HepG2 (cell line): ENCODE results near the gene TH. TPM values are rescaled to one million over a fixed set of nuclear protein-coding genes. Genes with fewer than 3 reads are reported as not detected.

Experiments used
- CHCHD3 ChIP-seq: sonication (generic); formaldehyde crosslinking; IDR thresholded peaks from 2 replicates; pipeline ENCODE4 v1.8.0; 2022; ENCODE audit warnings: mild to moderate bottlenecking, missing genetic modification reagents, moderate library complexity
- IRF9 ChIP-seq: sonication (generic); formaldehyde crosslinking; IDR thresholded peaks from 2 replicates; pipeline ENCODE4 v1.8.0; 2022; ENCODE audit warnings: missing genetic modification reagents, mild to moderate bottlenecking, borderline replicate concordance
- KLF12 ChIP-seq: sonication (generic); formaldehyde crosslinking; IDR thresholded peaks from 2 replicates; pipeline ENCODE4 v1.4.0; 2020; ENCODE audit warnings: missing genetic modification reagents, borderline replicate concordance
- KLF9 ChIP-seq: IDR thresholded peaks from 2 replicates; pipeline ENCODE4 v1.6.1; 2016; ENCODE audit warnings: low read depth
- MAFG ChIP-seq: sonication (generic); formaldehyde crosslinking; IDR thresholded peaks from 2 replicates; pipeline ENCODE4 v1.5.1; 2020; ENCODE audit warnings: mild to moderate bottlenecking, missing genetic modification reagents
- PAXIP1 ChIP-seq: sonication (generic); formaldehyde crosslinking; conservative IDR thresholded peaks from 2 replicates; pipeline ENCODE4 v1.4.0; 2020; ENCODE audit warnings: mild to moderate bottlenecking, missing genetic modification reagents, moderate library complexity
- SAP130 ChIP-seq: IDR thresholded peaks from 2 replicates; pipeline ENCODE4 v1.6.1; 2016; ENCODE audit warnings: low read depth
- SRSF1 ChIP-seq: fragments of 200-400 bp; formaldehyde crosslinking; optimal IDR thresholded peaks from 2 replicates; pipeline ENCODE3; 2017; ENCODE audit warnings: mild to moderate bottlenecking, low read depth, low read length, moderate library complexity
- THAP7 ChIP-seq: sonication (generic); formaldehyde crosslinking; IDR thresholded peaks from 2 replicates; pipeline ENCODE4 v1.8.1; 2023; ENCODE audit warnings: mild to moderate bottlenecking, missing genetic modification reagents
- TRIM24 ChIP-seq: sonication (generic); formaldehyde crosslinking; IDR thresholded peaks from 2 replicates; pipeline ENCODE4 v1.8.0; 2022; ENCODE audit warnings: mild to moderate bottlenecking, missing genetic modification reagents
- ZBTB39 ChIP-seq: sonication (generic); formaldehyde crosslinking; IDR thresholded peaks from 2 replicates; pipeline ENCODE4 v1.5.0; 2020; ENCODE audit warnings: missing genetic modification reagents
- ZNF17 ChIP-seq: sonication (generic); formaldehyde crosslinking; IDR thresholded peaks from 2 replicates; pipeline ENCODE4 v1.5.0; 2020; ENCODE audit warnings: mild to moderate bottlenecking, missing genetic modification reagents
- ZNF30 ChIP-seq: sonication (generic); formaldehyde crosslinking; IDR thresholded peaks from 2 replicates; pipeline ENCODE4 v1.5.0; 2020; ENCODE audit warnings: mild to moderate bottlenecking, missing genetic modification reagents
- ZNF484 ChIP-seq: sonication (generic); formaldehyde crosslinking; IDR thresholded peaks from 2 replicates; pipeline ENCODE4 v1.5.1; 2020; ENCODE audit warnings: mild to moderate bottlenecking, low read depth, missing genetic modification reagents, borderline replicate concordance
- ZNF598 ChIP-seq: sonication (generic); formaldehyde crosslinking; IDR thresholded peaks from 2 replicates; pipeline ENCODE4 v1.5.1; 2020; ENCODE audit warnings: mild to moderate bottlenecking, missing genetic modification reagents, borderline replicate concordance
- ZNF773 ChIP-seq: sonication (generic); formaldehyde crosslinking; IDR thresholded peaks from 2 replicates; pipeline ENCODE4 v1.4.0; 2020; ENCODE audit warnings: missing genetic modification reagents, borderline replicate concordance
- ZNF883 ChIP-seq: sonication (generic); formaldehyde crosslinking; IDR thresholded peaks from 2 replicates; pipeline ENCODE4 v1.5.1; 2020; ENCODE audit warnings: mild to moderate bottlenecking, missing genetic modification reagents; ENCODE audit errors: not compliant biosample characterization
- polyA plus RNA-seq, 8 experiments: library from polyadenylated mRNA; depleted of rRNA in 3 of 8; stranded (reverse) in 7 of 8; unstranded in 1 of 8; fragments of >200 nt; fragmentation: Illumina TruSeq in 4 of 8; extraction: Trizol in 4 of 8; gene quantifications; 2 replicates each; pipeline versions ENCODE4 v1.2.1 to v1.2.3, GENCODE V29; 2011 to 2016; ENCODE audit warnings: low read depth in 4 of 8, missing spikeins in 1 of 8, mixed read lengths in 1 of 8; ENCODE audit not compliant: insufficient read depth in 1 of 8
- total RNA-seq, 5 experiments: library from RNA; depleted of rRNA; stranded (reverse); fragments of >200 nt; fragmentation: Illumina TruSeq; extraction: Trizol; gene quantifications; 2 replicates each; pipeline ENCODE4 v1.2.3, GENCODE V29; 2016; ENCODE audit warnings: low read depth in 1 of 5
- TF ChIP-seq, protein P1 (sequence below): sonication (generic); formaldehyde crosslinking; conservative IDR thresholded peaks from 2 replicates; pipeline ENCODE4 v1.8.0; 2022; ENCODE audit warnings: missing genetic modification reagents
- TF ChIP-seq, protein P2 (sequence below): sonication (generic); formaldehyde crosslinking; IDR thresholded peaks from 2 replicates; pipeline ENCODE4 v1.4.0; 2020; ENCODE audit warnings: mild to moderate bottlenecking, missing genetic modification reagents

The TH gene
- total and polyA plus RNA-seq, 2 of the 13 experiments (the other 11 are each of a cell fraction or from before 2014, with no cell fraction given), result 0.36 TPM; not detected in 1

GRCh38 chr11:2131371-2132236 is 40.0 kb downstream of the TH start (continued):
- TF ChIP-seq ZNF883 (CRISPR knock-in tag) (no peak), MAFG (no peak), ZNF598 (CRISPR knock-in tag) (0 out of 2 replicates have a peak, but pooled peaks have one; percentile 16), IRF9 (CRISPR knock-in tag) (no peak), SAP130 (CRISPR knock-in tag) (no peak), TRIM24 (CRISPR knock-in tag) (no peak), ZBTB39 (no peak), KLF12 (CRISPR knock-in tag) (no peak), SRSF1 (peak; percentile 63), KLF9 (CRISPR knock-in tag) (no peak), ZNF30 (CRISPR knock-in tag) (no peak), ZNF773 (CRISPR knock-in tag) (no peak), ZNF484 (CRISPR knock-in tag) (no peak), THAP7 (CRISPR knock-in tag) (no peak), CHCHD3 (CRISPR knock-in tag) (no peak), ZNF17 (CRISPR knock-in tag) (no peak), PAXIP1 (CRISPR knock-in tag) (peak; percentile 31; the same call in 1 of the 2 replicates)
- TF ChIP-seq, protein P1, sequence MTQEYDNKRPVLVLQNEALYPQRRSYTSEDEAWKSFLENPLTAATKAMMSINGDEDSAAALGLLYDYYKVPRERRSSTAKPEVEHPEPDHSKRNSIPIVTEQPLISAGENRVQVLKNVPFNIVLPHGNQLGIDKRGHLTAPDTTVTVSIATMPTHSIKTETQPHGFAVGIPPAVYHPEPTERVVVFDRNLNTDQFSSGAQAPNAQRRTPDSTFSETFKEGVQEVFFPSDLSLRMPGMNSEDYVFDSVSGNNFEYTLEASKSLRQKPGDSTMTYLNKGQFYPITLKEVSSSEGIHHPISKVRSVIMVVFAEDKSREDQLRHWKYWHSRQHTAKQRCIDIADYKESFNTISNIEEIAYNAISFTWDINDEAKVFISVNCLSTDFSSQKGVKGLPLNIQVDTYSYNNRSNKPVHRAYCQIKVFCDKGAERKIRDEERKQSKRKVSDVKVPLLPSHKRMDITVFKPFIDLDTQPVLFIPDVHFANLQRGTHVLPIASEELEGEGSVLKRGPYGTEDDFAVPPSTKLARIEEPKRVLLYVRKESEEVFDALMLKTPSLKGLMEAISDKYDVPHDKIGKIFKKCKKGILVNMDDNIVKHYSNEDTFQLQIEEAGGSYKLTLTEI, result no peak
- TF ChIP-seq, protein P2, sequence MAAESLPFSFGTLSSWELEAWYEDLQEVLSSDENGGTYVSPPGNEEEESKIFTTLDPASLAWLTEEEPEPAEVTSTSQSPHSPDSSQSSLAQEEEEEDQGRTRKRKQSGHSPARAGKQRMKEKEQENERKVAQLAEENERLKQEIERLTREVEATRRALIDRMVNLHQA, result no peak
